ENCODE measurements around the gene YWHAB. TPM values are rescaled to one million over a fixed set of nuclear protein-coding genes. Genes with fewer than 3 reads are reported as not detected.

YWHAB gene
- total and polyA plus RNA-seq, 3 donors from 2014 or later: 106 to 127 (median 125) TPM

DNA sequence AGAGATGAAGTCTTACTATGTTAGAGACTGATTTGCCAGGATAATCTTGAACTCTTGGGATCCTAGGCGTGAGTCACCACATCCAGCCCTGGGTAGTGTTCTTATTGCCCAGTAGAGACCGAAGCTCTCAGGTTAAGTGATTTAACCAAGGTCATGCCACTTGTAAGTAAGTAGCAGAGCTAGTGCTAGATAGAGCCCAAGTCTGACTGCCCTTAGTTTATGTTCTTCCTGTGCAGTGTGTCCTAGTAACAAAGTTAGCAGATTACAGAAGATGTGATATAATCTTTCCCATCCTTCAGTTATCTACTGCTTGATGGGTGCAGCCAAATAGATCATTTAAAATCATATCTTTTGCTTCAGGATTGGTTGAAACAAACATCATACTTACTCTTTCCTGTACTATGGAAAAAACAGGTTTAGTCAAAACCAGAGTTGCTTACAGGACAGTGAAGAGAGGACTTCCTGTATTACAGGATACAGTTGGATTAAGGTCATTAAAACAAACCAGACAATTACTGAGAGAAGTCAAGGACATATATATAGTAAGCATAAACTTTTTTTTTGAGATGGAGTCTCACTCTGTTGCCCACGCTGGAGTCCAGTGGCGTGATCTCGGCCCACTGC, 14.8 kb downstream of the YWHAB start:
- Histone ChIP-seq H3K4me1 (no peaks in the 10 kb centered on the region), H3K4me3 (no peak overlapping the region), H3K27me3 (no peaks in the 10 kb centered on the region), H3K9me3 (no peaks in the 10 kb centered on the region), H3K27ac (no peak overlapping the region), H3K36me3 (ENCODE audit: low read depth, missing control alignments) (no peaks in the 10 kb centered on the region)
- intact Hi-C loops (cut with DNase I; ENCODE audit: low total_unique reads): no loop called here
- WGBS, 2 donors: 80 to 83% methylated on average over 5 of the region's 5 CpGs
- TF ChIP-seq POLR2A (IDR thresholded peaks at IDR 0.05): no peak
- no peak for TF ChIP-seq CTCF (IDR thresholded peaks at IDR 0.05)
- no peak for DNase-seq

GRCh38 chr20:44901974-44902373, 16.5 kb downstream of the YWHAB start:
- WGBS, 2 donors: 81 to 88% methylated on average over 2 of the region's 2 CpGs
- no peaks in the 10 kb centered on the region for H3K9me3 ChIP-seq
- no peaks in the 10 kb centered on the region for H3K36me3 ChIP-seq (ENCODE audit: low read depth, missing control alignments)
- no peaks in the 10 kb centered on the region for H3K27me3 ChIP-seq
- TF ChIP-seq CTCF (IDR thresholded peaks at IDR 0.05) (no peak), POLR2A (IDR thresholded peaks at IDR 0.05) (no peak)
- no peaks in the 10 kb centered on the region for H3K4me1 ChIP-seq
- intact Hi-C loops (cut with DNase I; ENCODE audit: low total_unique reads): no loop called here
- H3K4me3 ChIP-seq: no peak overlapping the region
- no peak for DNase-seq
- H3K27ac ChIP-seq: no peak overlapping the region

DNA sequence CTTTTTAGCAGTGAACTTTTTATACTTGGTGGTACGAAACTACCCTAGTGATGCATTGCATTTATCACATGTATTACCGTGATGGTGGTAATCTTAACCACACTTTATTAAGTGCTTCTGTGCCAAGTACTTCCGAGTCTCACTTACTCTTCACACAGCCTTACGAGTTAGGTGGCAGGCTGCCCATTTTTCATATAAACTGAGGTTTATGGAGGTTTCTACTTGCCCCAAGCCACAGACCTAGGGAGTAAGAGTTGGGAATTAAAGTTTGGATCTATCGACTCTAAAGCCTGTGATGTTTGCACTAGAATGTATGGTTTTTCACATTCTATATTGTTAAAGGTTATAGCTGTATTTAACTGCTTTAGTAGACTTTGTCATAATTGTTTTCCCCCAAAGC, 18.9 kb downstream of the YWHAB start:
- WGBS, 2 donors: 77 to 90% methylated on average over 5 of the region's 5 CpGs
- TF ChIP-seq CTCF (IDR thresholded peaks at IDR 0.05) (no peak), POLR2A (IDR thresholded peaks at IDR 0.05) (no peak)
- Histone ChIP-seq H3K27me3 (no peaks in the 10 kb centered on the region), H3K4me3 (no peak overlapping the region), H3K9me3 (no peaks in the 10 kb centered on the region), H3K4me1 (peaks cover 2% of the 10 kb centered on the region), H3K36me3 (ENCODE audit: low read depth, missing control alignments) (no peaks in the 10 kb centered on the region), H3K27ac (no peak overlapping the region)
- intact Hi-C loops (cut with DNase I; ENCODE audit: low total_unique reads): no loop called here
- no peak for DNase-seq

- WGBS, 2 donors: 20 to 23% methylated on average over 14 of the region's 14 CpGs
- H3K27ac ChIP-seq: no peak overlapping the region
- TF ChIP-seq POLR2A (IDR thresholded peaks at IDR 0.05): no peak
- no peak for TF ChIP-seq CTCF (IDR thresholded peaks at IDR 0.05)
Measured at GRCh38 chr20:44908987-44909871, 23.7 kb downstream of the YWHAB start.

More at GRCh38 chr20:44908987-44909871, 23.7 kb downstream of the YWHAB start:
- intact Hi-C loops (cut with DNase I; ENCODE audit: low total_unique reads): no loop called here
- H3K36me3 ChIP-seq (ENCODE audit: low read depth, missing control alignments): no peaks in the 10 kb centered on the region
- no peaks in the 10 kb centered on the region for H3K9me3 ChIP-seq
- peak overlapping the region; percentile 57 to 72 for H3K4me3 ChIP-seq
- H3K4me1 ChIP-seq: peaks cover 10% of the 10 kb centered on the region
- no peaks in the 10 kb centered on the region for H3K27me3 ChIP-seq
- no peak for DNase-seq

Measured in testis (tissue), 3 donors.